Smooth muscle cell (in vitro differentiated cells): Measurements from ENCODE around the gene SPECC1. TPM values are rescaled to one million over a fixed set of nuclear protein-coding genes. Genes with fewer than 3 reads are reported as not detected.

ENCODE experiments used
- DNase-seq: peaks from one replicate; lab custom pipeline; 2025; ENCODE audit not compliant: unreplicated experiment; lab: John Stamatoyannopoulos, UW
- H2AFZ ChIP-seq: fragments of 200-600 bp; sonication (generic); 2 replicates; pipeline ENCODE4 v1.6.0; 2016; ENCODE audit warnings: antibody characterized with exemption, low read depth, mild to moderate bottlenecking
- H3F3A ChIP-seq: fragments of 200-600 bp; sonication (generic); 2 replicates; pipeline ENCODE4 v1.6.0; 2017; ENCODE audit warnings: antibody characterized with exemption, low read depth
- H3K27ac ChIP-seq: fragments of 200-600 bp; sonication (generic); 2 replicates; pipeline ENCODE4 v1.5.1; 2016; ENCODE audit warnings: low read depth, mild to moderate bottlenecking
- H3K27me3 ChIP-seq: fragments of 200-600 bp; sonication (generic); 2 replicates; pipeline ENCODE4 v1.6.1; 2016; ENCODE audit warnings: low read depth, mild to moderate bottlenecking
- H3K36me3 ChIP-seq: fragments of 200-600 bp; sonication (generic); 2 replicates; pipeline ENCODE4 v1.5.1; 2016; ENCODE audit warnings: low read depth
- H3K4me1 ChIP-seq: fragments of 200-600 bp; sonication (generic); 2 replicates; pipeline ENCODE4 v1.5.1; 2016; ENCODE audit warnings: low read depth
- H3K4me2 ChIP-seq: fragments of 200-600 bp; sonication (generic); 2 replicates; pipeline ENCODE4 v1.6.0; 2016; ENCODE audit warnings: mild to moderate bottlenecking
- H3K4me3 ChIP-seq: fragments of 200-600 bp; sonication (generic); 2 replicates; pipeline ENCODE4 v1.5.1; 2016; ENCODE audit warnings: mild to moderate bottlenecking
- H3K79me2 ChIP-seq: fragments of 200-600 bp; sonication (generic); 2 replicates; pipeline ENCODE4 v1.6.0; 2016; ENCODE audit warnings: low read depth, mild to moderate bottlenecking
- H3K9ac ChIP-seq: fragments of 200-600 bp; sonication (generic); 2 replicates; pipeline ENCODE4 v1.6.0; 2016; ENCODE audit warnings: low read depth
- H3K9me3 ChIP-seq: fragments of 200-600 bp; sonication (generic); replicated peaks from 2 replicates; pipeline ENCODE4 v1.5.1; 2016; ENCODE audit warnings: low read depth
- H4K20me1 ChIP-seq: fragments of 200-600 bp; sonication (generic); 2 replicates; pipeline ENCODE4 v1.6.0; 2016; ENCODE audit warnings: low read depth
- WGBS: methylation state at CpG from one replicate; pipeline ENCODE4 v1.1.7; 2016; ENCODE audit warnings: low lambda C conversion rate; 5-methylcytosine and 5-hydroxymethylcytosine counted together
- polyA plus RNA-seq: library from polyadenylated mRNA; unstranded; fragments of >200 nt; fragmentation: Nextera tagmentation; extraction: Ambion mirVana; gene quantifications from 2 replicates; pipeline ENCODE4 v1.2.1, GENCODE V29; 2016
- total RNA-seq: library from RNA; depleted of rRNA; stranded (reverse); fragments of >200 nt; gene quantifications from 2 replicates; pipeline ENCODE4 v1.2.3, GENCODE V29; 2014
- TF ChIP-seq, protein P1 (sequence below): fragments of 200-600 bp; sonication (generic); IDR thresholded peaks from 2 replicates; pipeline ENCODE4 v1.5.1; 2017; ENCODE audit warnings: borderline replicate concordance, mild to moderate bottlenecking, antibody characterized with exemption; ENCODE audit not compliant: insufficient read depth, poor library complexity, severe bottlenecking

The SPECC1 gene
- total and polyA plus RNA-seq, 2 experiments from 2014 or later, result 20.0 to 72.0 TPM

- Histone ChIP-seq H3K9me3 (peaks cover 22% of the 10 kb centered on the region), H3K27ac (no peak overlapping the region), H3K79me2 (no peaks in the 10 kb centered on the region), H3K9ac (no peak overlapping the region), H3K4me3 (no peak overlapping the region), H2AFZ (no peak overlapping the region), H3F3A (no peaks in the 10 kb centered on the region), H3K4me2 (no peak overlapping the region), H3K36me3 (peaks cover 24% of the 10 kb centered on the region), H3K27me3 (no peaks in the 10 kb centered on the region), H3K4me1 (no peaks in the 10 kb centered on the region), H4K20me1 (no peaks in the 10 kb centered on the region)
- 93% methylated on average over 5 of the region's 5 CpGs for WGBS
- DNase-seq, result no peak
- TF ChIP-seq, protein P1, sequence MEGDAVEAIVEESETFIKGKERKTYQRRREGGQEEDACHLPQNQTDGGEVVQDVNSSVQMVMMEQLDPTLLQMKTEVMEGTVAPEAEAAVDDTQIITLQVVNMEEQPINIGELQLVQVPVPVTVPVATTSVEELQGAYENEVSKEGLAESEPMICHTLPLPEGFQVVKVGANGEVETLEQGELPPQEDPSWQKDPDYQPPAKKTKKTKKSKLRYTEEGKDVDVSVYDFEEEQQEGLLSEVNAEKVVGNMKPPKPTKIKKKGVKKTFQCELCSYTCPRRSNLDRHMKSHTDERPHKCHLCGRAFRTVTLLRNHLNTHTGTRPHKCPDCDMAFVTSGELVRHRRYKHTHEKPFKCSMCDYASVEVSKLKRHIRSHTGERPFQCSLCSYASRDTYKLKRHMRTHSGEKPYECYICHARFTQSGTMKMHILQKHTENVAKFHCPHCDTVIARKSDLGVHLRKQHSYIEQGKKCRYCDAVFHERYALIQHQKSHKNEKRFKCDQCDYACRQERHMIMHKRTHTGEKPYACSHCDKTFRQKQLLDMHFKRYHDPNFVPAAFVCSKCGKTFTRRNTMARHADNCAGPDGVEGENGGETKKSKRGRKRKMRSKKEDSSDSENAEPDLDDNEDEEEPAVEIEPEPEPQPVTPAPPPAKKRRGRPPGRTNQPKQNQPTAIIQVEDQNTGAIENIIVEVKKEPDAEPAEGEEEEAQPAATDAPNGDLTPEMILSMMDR, result no peak
These were observed 301.3 kb downstream of the SPECC1 start for GRCh38 chr17:20310481-20310880.

DNA sequence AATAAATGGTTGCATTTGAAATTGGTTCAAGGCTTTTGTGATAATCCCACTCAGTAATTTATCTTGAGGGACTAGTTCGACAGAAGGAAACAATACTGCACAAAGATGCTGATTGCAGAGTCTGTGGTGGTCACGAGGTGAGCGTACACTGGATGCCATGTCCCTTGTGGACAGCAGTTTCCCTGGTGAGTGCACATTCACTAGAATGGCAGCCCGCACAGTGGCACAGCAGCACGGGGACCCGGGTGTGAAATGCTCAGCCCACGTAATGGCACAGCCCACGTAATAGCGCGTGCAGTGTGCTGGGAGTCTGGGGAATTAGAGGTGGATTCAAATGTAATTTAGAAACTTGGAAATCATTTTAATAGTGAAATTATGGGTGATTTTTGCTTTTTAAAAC is 304.1 kb downstream of the SPECC1 start:
- H4K20me1 ChIP-seq, result no peaks in the 10 kb centered on the region
- no peaks in the 10 kb centered on the region for H3K27me3 ChIP-seq
- TF ChIP-seq, protein P1, result no peak
- H3K9ac ChIP-seq, result no peak overlapping the region
- H3K4me1 ChIP-seq, result no peaks in the 10 kb centered on the region
- no peak for DNase-seq
- 93% methylated on average over 10 of the region's 10 CpGs for WGBS
- H2AFZ ChIP-seq, result no peak overlapping the region
- no peaks in the 10 kb centered on the region for H3K79me2 ChIP-seq
- H3K36me3 ChIP-seq, result peaks cover 3% of the 10 kb centered on the region
- H3K4me2 ChIP-seq, result no peak overlapping the region
- no peak overlapping the region for H3K4me3 ChIP-seq
- peaks cover 3% of the 10 kb centered on the region for H3K9me3 ChIP-seq
- no peaks in the 10 kb centered on the region for H3F3A ChIP-seq
- H3K27ac ChIP-seq, result no peak overlapping the region

GRCh38 chr17:20313891-20314290 is 304.7 kb downstream of the SPECC1 start:
- H3K36me3 ChIP-seq, result no peaks in the 10 kb centered on the region
- H3K79me2 ChIP-seq, result no peaks in the 10 kb centered on the region
- H3K9ac ChIP-seq, result no peak overlapping the region
- no peak overlapping the region for H3K27ac ChIP-seq
- H2AFZ ChIP-seq, result no peak overlapping the region
- H4K20me1 ChIP-seq, result no peaks in the 10 kb centered on the region
- H3K27me3 ChIP-seq, result no peaks in the 10 kb centered on the region
- H3F3A ChIP-seq, result no peaks in the 10 kb centered on the region
- no peaks in the 10 kb centered on the region for H3K4me1 ChIP-seq
- WGBS, result 91% methylated on average over 7 of the region's 7 CpGs
- TF ChIP-seq, protein P1, result no peak
- DNase-seq, result no peak
- no peaks in the 10 kb centered on the region for H3K9me3 ChIP-seq
- no peak overlapping the region for H3K4me2 ChIP-seq
- no peak overlapping the region for H3K4me3 ChIP-seq

DNA sequence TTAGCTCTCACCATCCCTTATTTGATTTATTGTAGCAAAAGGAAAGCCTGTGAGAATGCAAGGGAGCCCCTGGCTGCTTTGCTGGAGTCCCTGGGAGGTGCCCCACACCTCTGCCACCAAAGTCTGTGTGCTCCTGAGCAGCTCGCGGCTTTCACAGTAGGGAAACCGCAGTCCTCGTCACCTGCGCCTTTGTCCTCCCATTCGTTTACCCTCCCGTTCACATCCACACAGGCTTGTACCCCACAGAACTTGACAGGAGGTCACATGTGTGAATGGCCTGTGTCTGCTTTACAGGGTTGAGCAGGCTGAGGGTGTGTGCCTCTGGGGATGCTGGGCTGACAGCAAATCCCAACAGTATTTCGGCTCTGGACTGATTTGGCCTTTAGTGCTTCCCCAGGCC is 305.7 kb downstream of the SPECC1 start:
- no peaks in the 10 kb centered on the region for H3K79me2 ChIP-seq
- no peaks in the 10 kb centered on the region for H4K20me1 ChIP-seq
- no peaks in the 10 kb centered on the region for H3K27me3 ChIP-seq
- no peaks in the 10 kb centered on the region for H3K4me1 ChIP-seq
- no peaks in the 10 kb centered on the region for H3F3A ChIP-seq
- no peaks in the 10 kb centered on the region for H3K36me3 ChIP-seq
- H2AFZ ChIP-seq, result no peak overlapping the region
- H3K4me2 ChIP-seq, result no peak overlapping the region
- TF ChIP-seq, protein P1, result no peak
- H3K9ac ChIP-seq, result no peak overlapping the region
- no peak overlapping the region for H3K27ac ChIP-seq
- 98% methylated on average over 8 of the region's 8 CpGs for WGBS
- DNase-seq, result no peak
- no peak overlapping the region for H3K4me3 ChIP-seq
- H3K9me3 ChIP-seq, result no peaks in the 10 kb centered on the region
